Stimulated activated CD8-positive, alpha-beta memory T cell treated with anti-CD3 and anti-CD28 coated beads, Interleukin-2, amount 100 ng/mL, for 1 hour (primary cell): ENCODE results near the gene UNC93B1.

Experiments
- DNase-seq, 2 donors: peaks; one replicate each; pipeline ENCODE4 v3.0.0-alpha.2; 2020; ENCODE audit warnings: low read depth in 2 of 2

UNC93B1 gene

GRCh38 chr11:68040101-68040956 lies 36.4 kb upstream of the UNC93B1 start:
- no peak for DNase-seq

DNA sequence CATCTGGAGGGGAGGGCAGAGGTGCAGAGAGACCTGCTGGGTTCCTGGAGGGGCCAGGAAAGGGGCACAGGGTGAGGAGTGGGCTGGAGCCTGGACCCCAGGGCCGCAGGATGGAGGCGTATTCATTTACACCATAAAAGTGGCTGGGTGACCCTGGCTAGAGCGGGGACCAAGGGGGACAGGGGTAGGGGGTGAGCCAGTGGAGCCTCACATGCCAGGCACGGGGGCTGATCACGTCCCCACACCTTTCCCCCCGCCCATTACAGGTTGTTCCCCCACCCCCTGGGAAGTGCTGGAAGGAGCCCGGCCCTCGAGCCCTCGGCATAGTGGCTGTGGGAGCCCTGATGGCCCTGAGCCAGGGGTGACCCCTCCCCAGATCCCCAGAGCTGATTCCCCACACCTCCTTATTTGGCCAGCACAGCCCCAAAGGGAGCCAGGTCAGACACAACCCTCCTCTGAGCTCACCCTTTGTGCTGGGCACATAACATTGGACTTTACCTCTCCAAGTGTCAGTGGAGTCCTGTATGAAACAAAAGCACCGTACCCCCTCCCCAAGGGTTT lies 35.7 kb upstream of the UNC93B1 start:
- DNase-seq, result no peak

- peak in 1 of 2 donors; percentile 17 for DNase-seq
Observed at GRCh38 chr11:68038718-68039525, 35.0 kb upstream of the UNC93B1 start, which contains the start of gene TCIRG1. TSS of gene TCIRG1 (plus strand) at chr11:68039025. CDS start at chr11:68041272, 2,247 bp downstream.

DNA sequence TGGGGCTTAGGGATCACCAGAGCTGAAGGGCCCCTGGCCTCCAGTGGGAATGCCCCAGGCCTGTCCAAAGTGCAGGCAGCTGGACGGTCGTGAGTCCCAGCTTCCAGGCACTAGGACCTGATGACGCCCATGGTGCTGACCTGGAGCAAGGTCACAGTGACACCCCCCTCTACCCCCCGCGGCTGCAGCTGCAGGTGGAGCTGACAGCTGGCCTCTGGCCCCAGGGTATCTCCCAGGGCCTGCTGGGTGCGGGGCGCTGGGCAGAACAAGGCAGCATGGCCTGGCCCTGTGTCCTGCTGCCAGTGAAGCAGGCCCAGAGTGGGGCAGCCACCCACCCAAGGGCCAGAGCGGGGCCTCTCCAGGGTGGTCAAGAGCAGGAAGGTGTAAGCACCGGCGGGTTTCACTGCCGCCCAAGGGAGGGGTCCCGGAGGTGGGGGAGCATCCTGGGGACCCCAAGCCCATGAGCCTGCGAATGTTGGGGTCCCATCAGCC lies 34.4 kb upstream of the UNC93B1 start:
- no peak for DNase-seq

DNA sequence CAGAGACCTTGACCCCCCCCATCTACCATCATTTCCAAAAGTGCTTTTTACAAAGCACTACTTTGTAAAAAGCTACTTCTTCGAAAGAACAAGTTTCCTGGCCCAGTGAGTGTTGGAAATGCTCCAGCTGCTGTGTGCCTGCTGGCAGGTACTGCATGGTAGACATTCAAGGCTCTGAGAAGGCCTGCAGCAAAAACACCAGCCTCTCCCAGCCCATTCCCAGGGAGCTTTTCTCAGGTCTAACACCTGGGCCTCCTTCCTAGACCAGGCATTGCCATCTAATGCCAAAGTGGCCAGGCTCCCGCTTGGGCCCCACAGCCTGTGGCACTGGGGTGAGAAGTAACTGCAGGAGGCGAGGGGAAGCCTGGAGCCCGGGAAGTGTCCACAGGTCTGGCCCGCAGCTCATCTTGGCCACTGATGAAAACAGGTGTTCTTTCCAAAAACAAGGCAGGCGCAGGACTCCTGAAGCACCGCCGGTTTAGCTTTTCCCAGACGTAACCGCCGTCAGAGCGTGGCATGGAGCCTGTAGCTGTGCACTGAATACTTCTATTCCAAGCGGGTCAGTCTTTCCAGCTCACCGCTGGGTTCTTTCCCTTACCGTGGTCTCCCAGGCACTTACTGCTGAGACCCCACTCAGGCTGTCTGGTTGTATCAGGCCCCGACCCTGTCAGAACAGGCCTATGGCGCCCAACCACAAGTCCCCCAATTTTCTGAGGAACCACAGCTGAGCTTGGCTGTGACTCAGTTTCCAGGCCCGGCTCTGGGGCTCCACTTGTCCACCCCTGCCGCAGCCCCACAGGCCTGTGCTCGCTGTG lies 33.7 kb upstream of the UNC93B1 start:
- no peak for DNase-seq

DNA sequence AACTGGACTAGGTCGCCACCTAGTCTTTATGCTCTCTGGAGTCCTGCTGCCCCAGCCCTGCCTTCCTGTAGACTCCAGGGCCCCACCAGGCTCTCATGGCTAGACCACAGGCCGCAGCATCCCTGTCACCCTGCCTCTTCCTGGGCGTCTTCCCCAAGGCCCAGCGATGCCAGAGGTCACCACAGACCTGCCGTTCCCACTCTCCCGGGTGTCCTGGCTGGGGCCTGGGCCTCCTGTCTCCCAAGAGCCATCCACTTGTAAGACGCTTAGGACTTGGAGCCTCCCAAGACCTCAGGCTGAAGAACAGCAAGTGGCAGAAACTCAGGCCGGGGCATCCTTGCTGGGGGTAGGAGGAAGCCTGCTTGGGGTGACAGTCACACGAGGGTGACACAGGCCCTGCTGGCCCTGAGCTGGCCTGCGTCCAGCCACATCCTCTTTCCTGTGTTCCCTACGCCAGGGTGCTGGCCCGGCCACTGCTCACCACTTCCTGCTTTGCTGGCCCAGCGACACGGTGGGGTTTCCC lies 32.9 kb upstream of the UNC93B1 start:
- no peak for DNase-seq

- DNase-seq, result no peak
Observed at GRCh38 chr11:68036141-68036716, 32.3 kb upstream of the UNC93B1 start.

GRCh38 chr11:68035266-68035876 lies 31.5 kb upstream of the UNC93B1 start:
- no peak for DNase-seq

DNA sequence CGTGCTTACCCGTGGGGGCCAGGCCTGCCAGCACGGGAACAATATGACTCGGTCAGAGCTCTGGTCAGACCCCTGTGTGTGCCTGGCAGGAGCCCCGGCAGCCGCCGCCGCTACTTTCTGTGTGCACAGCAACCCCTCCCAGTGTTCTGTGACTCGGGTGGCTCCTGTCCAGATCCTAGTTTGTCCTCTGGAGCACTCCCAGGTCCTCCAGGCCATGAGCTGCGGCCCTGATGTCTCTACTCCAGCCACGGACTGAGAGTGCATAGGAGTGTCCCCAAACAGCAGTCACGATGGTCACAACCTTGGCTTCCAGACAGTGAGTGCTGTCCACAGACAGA lies 29.8 kb upstream of the UNC93B1 start:
- DNase-seq, result no peak

GRCh38 chr11:68032997-68033707 lies 29.3 kb upstream of the UNC93B1 start:
- DNase-seq, result no peak

GRCh38 chr11:68032003-68032402 lies 28.1 kb upstream of the UNC93B1 start:
- DNase-seq, result no peak

DNA sequence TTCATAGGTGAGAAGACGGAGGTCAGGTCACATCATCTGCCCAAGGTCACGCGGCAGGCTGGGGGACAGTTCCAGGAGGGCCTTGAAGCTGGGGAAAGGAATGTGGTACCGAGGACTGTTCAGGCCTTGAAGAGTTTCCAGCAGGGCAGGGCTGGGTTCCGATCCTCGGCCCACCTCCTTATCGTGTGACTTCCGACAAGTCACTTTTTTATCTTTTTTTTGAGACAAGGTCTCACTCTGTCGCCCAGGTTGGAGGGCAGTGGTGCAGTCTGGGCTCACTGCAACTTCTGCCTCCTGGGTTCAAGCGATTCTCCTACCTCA lies 27.2 kb upstream of the UNC93B1 start:
- no peak for DNase-seq

DNA sequence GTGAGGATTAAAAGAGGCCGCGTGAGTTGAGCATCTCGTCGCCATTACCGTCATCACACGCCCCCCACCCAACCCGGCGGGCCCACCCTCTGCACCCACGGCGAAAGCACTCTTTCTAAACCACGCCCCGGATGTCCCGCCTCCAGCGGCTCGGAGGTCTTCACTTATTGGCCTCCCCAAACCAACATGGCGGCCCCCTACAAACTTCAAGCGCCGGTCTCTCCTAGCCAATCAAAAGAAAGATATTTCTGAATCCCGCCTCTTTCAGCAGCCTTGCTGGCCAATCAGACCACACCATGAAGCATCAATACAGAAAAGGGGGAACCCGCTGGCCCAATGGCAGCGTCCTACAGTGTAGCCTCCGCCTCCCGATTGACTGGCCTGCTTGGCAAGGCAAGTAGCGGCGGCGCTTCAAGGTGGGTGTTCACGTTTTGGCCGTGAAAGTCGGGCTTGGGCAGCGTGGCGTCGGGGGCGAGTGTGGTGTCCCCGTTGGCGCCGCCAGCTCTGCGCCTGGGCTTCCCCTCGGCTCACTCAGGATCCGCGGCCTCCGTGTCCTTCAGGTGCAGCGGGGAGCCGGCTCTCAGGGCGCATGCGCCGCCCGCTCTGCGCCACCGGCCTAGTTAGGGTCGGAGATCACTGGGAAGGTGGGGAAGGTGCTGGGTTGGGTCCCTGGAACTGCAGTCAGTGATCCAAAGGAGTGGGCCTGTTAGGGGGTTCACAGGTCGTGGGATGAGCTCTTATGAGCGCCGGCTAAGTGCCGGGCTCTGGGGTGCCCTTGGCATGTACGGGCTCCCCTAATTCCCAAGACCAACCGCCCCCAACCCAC lies 26.6 kb upstream of the UNC93B1 start, which contains the start of gene NDUFS8:
Gene NDUFS8 (plus strand): TSS at position 364 of the 826 bp plus-strand sequence. CDS start 1,471 bp downstream, outside the sequence.
- peak; percentile 93 for DNase-seq

- no peak for DNase-seq
Observed at GRCh38 chr11:68028802-68029545, 25.1 kb upstream of the UNC93B1 start.

GRCh38 chr11:68027667-68028066 lies 23.8 kb upstream of the UNC93B1 start:
- DNase-seq, result no peak

- DNase-seq, result no peak
Observed at GRCh38 chr11:68026391-68027105, 22.7 kb upstream of the UNC93B1 start.

DNA sequence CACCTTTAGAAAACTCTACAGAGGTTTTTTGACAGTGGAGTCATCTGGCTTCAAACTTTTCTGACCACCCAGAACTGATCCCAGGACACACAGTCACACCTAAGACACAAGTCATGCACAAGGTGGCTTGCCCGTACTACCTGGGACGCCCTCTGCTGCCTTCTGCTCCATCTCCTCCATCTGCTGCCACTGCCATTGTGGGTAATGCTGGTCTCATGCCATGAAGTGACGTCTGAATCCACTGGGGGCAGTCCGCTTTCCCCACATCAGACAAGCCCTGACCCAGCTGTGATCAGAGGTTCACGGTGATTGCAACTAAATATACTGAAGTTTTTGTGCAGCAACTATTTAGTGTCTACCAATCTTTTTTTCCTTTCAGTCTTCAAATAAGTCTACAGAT lies 21.1 kb upstream of the UNC93B1 start:
- no peak for DNase-seq

GRCh38 chr11:68024508-68024907 lies 20.6 kb upstream of the UNC93B1 start:
- DNase-seq, result no peak
